Activated naive CD8-positive, alpha-beta T cell treated with anti-CD3 and anti-CD28 coated beads, Interleukin-2, amount 10 ng/mL, durations not matched to agents 7 days and 5 days (primary cell): Measurements from ENCODE around the gene HSF4. TPM values are rescaled to one million over a fixed set of nuclear protein-coding genes. Genes with fewer than 3 reads are reported as not detected.

Source experiments
- ATAC-seq: fragments of 150-1000 bp; cut with Tn5 transposase; one replicate; pipeline ENCODE4 v1.10.0; 2021; ENCODE audit warnings: low read depth, moderate library complexity
- POLR2A ChIA-PET: fragments of 350-600 bp; sonication (Branson Sonifier 250); formaldehyde crosslinking; loops from one replicate; lab custom pipeline; 2021; ENCODE audit warnings: antibody characterized with exemption; lab: Charles Lee
- DNase-seq: peaks from one replicate; pipeline ENCODE4 v3.0.0; 2021
- H3K27ac Mint-ChIP-seq: one replicate; pipeline ENCODE4 v1.8.0; 2022; ENCODE audit warnings: mild to moderate bottlenecking, mixed read lengths
- H3K27me3 Mint-ChIP-seq: one replicate; pipeline ENCODE4 v1.8.0; 2022; ENCODE audit warnings: mild to moderate bottlenecking, moderate library complexity, mixed read lengths
- H3K36me3 Mint-ChIP-seq: one replicate; pipeline ENCODE4 v1.8.0; 2021; ENCODE audit warnings: mild to moderate bottlenecking, mixed read lengths
- H3K4me1 Mint-ChIP-seq: one replicate; pipeline ENCODE4 v1.8.0; 2021; ENCODE audit warnings: mixed read lengths
- H3K4me3 Mint-ChIP-seq: one replicate; pipeline ENCODE4 v1.8.0; 2022; ENCODE audit warnings: mild to moderate bottlenecking, moderate library complexity, mixed read lengths
- H3K9me3 Mint-ChIP-seq: one replicate; pipeline ENCODE4 v1.8.0; 2021; ENCODE audit warnings: mixed read lengths
- total RNA-seq, 2 experiments: library from RNA; stranded (reverse); gene quantifications; one replicate each; pipeline ENCODE4 v1.2.3, GENCODE V29; 2021

Gene HSF4
- total RNA-seq, 2 experiments from 2014 or later, result 61.5 to 76.8 TPM

GRCh38 chr16:67154578-67155294, 9.8 kb upstream of the HSF4 start:
- H3K9me3 Mint-ChIP-seq, result no peaks in the 10 kb centered on the region
- H3K36me3 Mint-ChIP-seq, result peaks cover 17% of the 10 kb centered on the region
- peaks cover 57% of the 10 kb centered on the region for H3K4me1 Mint-ChIP-seq
- DNase-seq (no peak), ATAC-seq (no peak)
- peak overlapping the region; percentile 77 for H3K4me3 Mint-ChIP-seq
- no peak overlapping the region for H3K27ac Mint-ChIP-seq
- POLR2A ChIA-PET, result interaction anchor here (0.6 to 2.8 kb wide), 8 partner anchors 18 to 180 kb away, joined by 3 to 31 read pairs (median 4); partner anchors contain the start of gene CBFB
- H3K27me3 Mint-ChIP-seq, result peaks cover 3% of the 10 kb centered on the region

GRCh38 chr16:67155295-67156142, 9.0 kb upstream of the HSF4 start:
- Mint-ChIP-seq H3K36me3 (peaks cover 17% of the 10 kb centered on the region), H3K9me3 (no peaks in the 10 kb centered on the region), H3K27me3 (peaks cover 3% of the 10 kb centered on the region), H3K4me3 (peak overlapping the region; percentile 77), H3K27ac (no peak overlapping the region), H3K4me1 (peaks cover 57% of the 10 kb centered on the region)
- ATAC-seq (peak; percentile 38), DNase-seq (peak; percentile 93)
- POLR2A ChIA-PET, result interaction anchor here (0.6 to 2.8 kb wide), 8 partner anchors 19 to 181 kb away, joined by 3 to 31 read pairs (median 4); partner anchors contain the start of gene CBFB

DNA sequence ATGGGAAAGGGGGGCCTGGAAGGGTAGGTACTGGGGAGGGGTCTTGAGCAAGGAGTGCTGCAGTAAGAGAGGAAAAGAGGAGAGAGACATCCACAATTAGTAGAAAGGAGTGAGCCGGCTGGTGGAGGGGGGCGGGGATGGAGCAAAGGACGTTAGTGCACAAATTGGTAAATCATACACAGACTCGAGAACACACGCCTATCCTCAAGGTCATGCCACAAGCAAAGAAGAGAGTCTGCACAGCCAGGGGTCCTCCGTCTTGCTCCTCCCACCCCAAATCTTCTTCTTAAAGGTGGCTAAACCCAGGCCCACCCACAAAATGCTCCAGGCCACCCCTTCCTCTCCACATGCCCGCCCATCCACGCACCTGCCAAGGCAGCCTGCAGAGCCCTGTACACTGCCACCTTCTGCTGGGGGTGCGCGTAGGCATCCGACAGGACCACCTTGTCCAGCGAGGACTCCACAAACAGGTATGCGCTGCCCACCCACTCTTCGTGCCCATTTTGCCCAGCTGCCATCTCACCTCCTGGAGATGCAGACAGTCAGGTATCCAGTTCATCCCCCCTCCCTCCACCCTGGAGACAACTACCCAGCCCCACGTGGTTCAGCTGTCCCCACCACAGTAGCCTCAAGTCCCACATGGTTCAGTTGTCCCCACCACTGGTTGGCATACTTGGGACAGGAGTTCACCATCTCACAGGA, 8.3 kb upstream of the HSF4 start:
- DNase-seq, result peak; percentile 41
- peaks cover 20% of the 10 kb centered on the region for H3K36me3 Mint-ChIP-seq
- no peak for ATAC-seq
- H3K27ac Mint-ChIP-seq, result peak overlapping the region; percentile 63
- peaks cover 6% of the 10 kb centered on the region for H3K27me3 Mint-ChIP-seq
- no peaks in the 10 kb centered on the region for H3K9me3 Mint-ChIP-seq
- peaks cover 56% of the 10 kb centered on the region for H3K4me1 Mint-ChIP-seq
- no peak overlapping the region for H3K4me3 Mint-ChIP-seq
- POLR2A ChIA-PET, result interaction anchor here (1.9 to 2.1 kb wide), 2 partner anchors 127 to 142 kb away, joined by 11 read pairs; partner anchors contain the start of gene CBFB

DNA sequence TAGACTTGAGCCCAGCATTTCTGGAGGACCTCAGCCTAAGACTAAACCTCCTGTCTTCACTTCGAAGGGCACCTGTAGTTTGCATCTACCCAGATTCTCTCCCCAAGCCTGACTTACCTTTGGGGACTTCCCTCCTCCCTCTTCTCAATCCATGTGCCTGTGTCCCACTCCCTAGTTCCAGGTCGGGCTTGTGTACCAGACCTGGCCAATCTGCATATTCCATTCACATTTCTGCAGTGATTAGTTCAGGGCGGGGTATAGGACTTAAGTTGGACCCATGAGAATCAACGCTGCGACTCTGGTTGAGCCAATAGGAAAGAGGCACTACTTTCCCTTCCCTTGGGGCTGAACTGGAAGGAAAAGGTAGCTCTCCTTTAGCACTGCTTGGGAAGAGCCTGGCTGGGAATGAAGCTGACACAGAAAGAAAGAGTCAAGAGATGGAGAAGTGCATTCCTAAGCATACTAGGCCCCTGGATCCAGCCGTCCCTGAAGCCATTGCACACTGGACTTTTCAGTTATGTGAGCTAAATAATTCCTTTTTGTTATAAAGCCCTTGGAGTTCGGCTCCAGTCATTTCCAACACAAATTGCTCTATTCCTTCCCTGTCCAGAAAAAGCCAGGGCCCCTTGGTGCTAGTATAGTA, 7.3 kb upstream of the HSF4 start:
- Mint-ChIP-seq H3K4me3 (peak overlapping the region; percentile 25), H3K9me3 (no peaks in the 10 kb centered on the region), H3K27me3 (peaks cover 14% of the 10 kb centered on the region), H3K36me3 (peaks cover 23% of the 10 kb centered on the region), H3K27ac (peak overlapping the region; percentile 92), H3K4me1 (peaks cover 54% of the 10 kb centered on the region)
- ATAC-seq (no peak), DNase-seq (no peak)
- POLR2A ChIA-PET, result interaction anchor here (1.1 to 4.2 kb wide), 2 partner anchors 139 to 143 kb away, joined by 5 to 23 read pairs; no protein-coding TSS in a partner anchor

- H3K36me3 Mint-ChIP-seq, result peaks cover 20% of the 10 kb centered on the region
- DNase-seq (no peak), ATAC-seq (no peak)
- H3K9me3 Mint-ChIP-seq, result no peaks in the 10 kb centered on the region
- peaks cover 51% of the 10 kb centered on the region for H3K4me1 Mint-ChIP-seq
- H3K27ac Mint-ChIP-seq, result peak overlapping the region; percentile 92
- peak overlapping the region; percentile 93 for H3K4me3 Mint-ChIP-seq
- POLR2A ChIA-PET, result interaction anchor here (0.6 to 4.2 kb wide), 14 partner anchors 7 to 636 kb away, joined by 3 to 28 read pairs (median 4); partner anchors contain the start of genes B3GNT9, CBFB, NOL3 and PHAF1
- peaks cover 14% of the 10 kb centered on the region for H3K27me3 Mint-ChIP-seq
These were observed 6.5 kb upstream of the HSF4 start for GRCh38 chr16:67157892-67158635.

DNA sequence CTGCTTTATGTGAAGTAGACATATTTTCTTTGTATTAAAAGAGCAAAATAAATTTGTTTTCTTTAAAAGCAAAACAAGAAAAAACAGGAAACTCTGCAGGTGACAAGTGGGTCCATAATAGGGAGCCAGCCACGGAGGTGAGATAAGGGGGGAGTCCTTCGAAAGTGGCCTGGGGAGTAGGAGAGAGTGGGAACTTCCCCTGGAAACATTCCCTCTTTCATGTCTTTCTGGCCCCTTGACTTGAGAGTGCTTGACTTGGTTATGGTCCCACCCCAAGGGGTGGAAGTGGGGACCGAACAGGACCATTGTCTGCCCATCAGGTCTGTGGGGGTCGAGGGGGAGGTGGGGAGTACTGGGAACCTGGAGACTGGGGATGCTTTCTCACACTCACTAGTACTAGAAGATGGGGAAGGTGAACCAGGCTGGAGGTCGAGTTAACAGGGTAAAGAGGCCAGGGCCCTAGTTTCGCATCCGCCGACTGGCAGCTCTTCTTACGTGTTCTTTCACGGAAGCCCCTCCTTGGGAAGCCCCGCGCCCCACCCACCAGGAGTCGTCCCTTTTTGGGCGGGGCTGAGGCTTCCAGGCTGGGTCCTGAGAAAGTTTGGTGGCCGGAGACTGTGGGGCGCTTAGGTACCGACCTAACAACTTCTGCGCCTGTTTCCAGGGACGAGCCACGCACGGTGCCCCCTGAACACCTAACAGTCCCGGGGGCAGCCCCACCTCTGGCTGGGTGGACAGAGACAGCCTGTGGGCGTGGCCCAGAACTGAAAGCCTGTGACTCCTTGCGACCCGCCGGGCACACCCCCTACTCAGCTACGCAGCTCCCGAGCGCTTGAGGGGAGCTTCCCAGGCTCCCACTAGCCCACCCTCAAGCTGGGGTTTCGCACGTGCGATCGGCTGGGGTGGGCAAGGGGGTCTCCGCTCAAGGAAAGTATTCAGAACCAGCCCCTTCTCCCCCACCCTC, 5.6 kb upstream of the HSF4 start:
- Mint-ChIP-seq H3K4me3 (peak overlapping the region; percentile 93), H3K27me3 (peaks cover 18% of the 10 kb centered on the region), H3K27ac (peak overlapping the region; percentile 92), H3K9me3 (no peaks in the 10 kb centered on the region), H3K36me3 (peaks cover 17% of the 10 kb centered on the region), H3K4me1 (peaks cover 45% of the 10 kb centered on the region)
- DNase-seq (peak; percentile 84), ATAC-seq (peak; percentile 40)
- POLR2A ChIA-PET, result interaction anchor here (0.6 to 4.2 kb wide), 19 partner anchors 8 to 637 kb away, joined by 3 to 28 read pairs (median 5); partner anchors contain the start of genes B3GNT9, CBFB, FHOD1 and MATCAP1

DNA sequence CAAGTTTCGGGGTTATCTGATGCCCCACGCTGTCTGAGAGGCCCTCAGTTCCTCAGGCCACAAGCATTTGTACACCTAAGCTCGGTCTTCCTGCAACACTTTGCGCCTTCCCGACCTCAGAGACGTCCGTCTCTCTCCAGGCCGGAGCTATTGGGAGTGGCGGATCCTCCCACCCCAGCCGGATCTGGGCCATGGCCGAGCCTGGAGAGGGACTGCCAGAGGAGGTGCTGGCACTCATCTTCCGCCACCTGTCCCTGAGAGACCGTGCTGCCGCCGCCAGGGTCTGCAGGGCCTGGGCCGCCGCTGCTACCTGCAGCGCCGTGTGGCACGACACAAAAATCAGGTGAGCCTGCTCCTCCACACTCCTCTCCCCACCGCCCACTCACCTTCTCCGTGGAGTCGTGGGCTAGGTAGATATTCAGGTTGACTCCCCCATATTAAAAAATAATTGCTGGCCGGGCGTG, 2.9 kb upstream of the HSF4 start:
- Mint-ChIP-seq H3K4me3 (peak overlapping the region; percentile 42), H3K27ac (no peak overlapping the region), H3K27me3 (peaks cover 36% of the 10 kb centered on the region), H3K4me1 (peaks cover 40% of the 10 kb centered on the region), H3K9me3 (no peaks in the 10 kb centered on the region), H3K36me3 (peaks cover 13% of the 10 kb centered on the region)
- ATAC-seq, result no peak
- DNase-seq, result peak; percentile 31
- POLR2A ChIA-PET, result interaction anchor here (2.3 to 3.6 kb wide), 4 partner anchors 9 to 22 kb away, joined by 13 to 15 read pairs (median 14); partner anchors contain the start of genes B3GNT9, MATCAP1 and NOL3

DNA sequence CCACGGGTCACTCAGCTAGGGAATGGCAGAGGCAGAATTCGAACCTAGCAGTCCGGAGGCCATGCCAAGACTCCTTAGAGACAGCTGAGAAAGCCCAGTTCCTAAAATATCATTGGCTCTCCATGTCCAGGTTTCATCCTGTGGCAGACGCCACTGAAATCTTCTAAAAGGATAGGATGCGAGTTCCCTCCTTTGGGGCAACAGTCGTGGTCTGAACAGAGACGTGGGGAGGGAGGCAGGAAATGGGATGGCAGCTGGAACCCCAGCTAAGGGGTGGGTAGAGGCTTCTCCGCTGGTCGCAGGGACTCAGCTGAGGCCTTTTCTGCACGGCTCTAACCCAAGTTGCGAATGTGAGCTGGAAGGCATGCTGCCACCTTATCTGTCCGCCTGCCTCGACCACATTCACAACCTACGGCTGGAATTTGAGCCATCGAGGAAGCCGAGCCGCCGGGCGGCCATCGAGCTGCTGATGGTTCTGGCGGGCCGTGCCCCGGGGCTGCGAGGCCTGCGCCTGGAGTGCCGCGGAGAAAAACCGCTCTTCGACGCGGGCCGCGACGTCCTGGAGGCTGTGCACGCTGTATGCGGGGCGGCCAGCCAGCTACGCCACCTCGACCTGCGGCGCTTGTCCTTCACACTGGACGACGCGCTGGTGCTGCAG, 1.9 kb upstream of the HSF4 start:
- peak; percentile 28 for DNase-seq
- POLR2A ChIA-PET, result interaction anchor here (1.1 to 2.3 kb wide), 5 partner anchors 11 to 187 kb away, joined by 3 to 15 read pairs (median 4); partner anchors contain the start of genes B3GNT9 and FHOD1
- Mint-ChIP-seq H3K9me3 (no peaks in the 10 kb centered on the region), H3K36me3 (peaks cover 11% of the 10 kb centered on the region), H3K4me3 (peak overlapping the region; percentile 44), H3K4me1 (peaks cover 32% of the 10 kb centered on the region), H3K27ac (no peak overlapping the region), H3K27me3 (peaks cover 46% of the 10 kb centered on the region)
- no peak for ATAC-seq

DNA sequence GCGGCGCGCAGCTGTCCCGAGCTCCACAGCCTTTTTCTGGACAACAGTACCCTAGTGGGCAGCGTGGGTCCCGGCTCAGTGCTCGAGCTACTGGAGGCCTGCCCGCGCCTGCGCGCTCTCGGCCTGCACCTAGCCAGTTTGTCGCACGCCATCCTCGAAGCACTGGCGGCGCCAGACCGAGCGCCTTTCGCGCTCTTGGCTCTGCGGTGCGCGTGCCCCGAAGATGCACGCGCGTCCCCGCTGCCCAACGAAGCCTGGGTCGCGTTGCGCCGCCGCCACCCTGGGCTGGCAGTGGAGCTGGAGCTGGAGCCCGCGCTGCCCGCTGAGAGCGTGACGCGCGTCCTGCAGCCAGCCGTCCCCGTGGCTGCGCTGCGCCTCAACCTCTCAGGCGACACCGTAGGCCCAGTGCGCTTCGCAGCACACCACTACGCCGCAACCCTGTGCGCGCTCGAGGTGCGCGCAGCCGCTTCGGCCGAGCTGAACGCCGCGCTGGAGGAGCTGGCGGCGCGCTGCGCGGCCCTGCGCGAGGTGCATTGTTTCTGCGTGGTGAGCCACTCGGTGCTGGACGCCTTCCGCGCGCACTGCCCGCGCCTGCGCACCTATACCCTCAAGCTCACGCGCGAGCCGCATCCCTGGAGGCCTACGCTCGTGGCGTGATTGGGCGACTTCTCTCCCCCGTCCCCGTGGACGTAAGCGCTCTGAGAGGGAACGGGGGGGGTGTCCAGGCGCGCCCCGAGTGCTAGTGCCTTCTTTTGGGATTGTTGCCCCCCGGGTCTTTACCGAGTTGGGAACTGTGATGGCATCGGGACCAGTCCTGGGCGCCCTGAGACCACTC, 1.2 kb upstream of the HSF4 start:
- Mint-ChIP-seq H3K27ac (peak overlapping the region; percentile 48), H3K36me3 (peaks cover 7% of the 10 kb centered on the region), H3K4me1 (peaks cover 25% of the 10 kb centered on the region), H3K4me3 (peak overlapping the region; percentile 55), H3K27me3 (peaks cover 51% of the 10 kb centered on the region), H3K9me3 (no peaks in the 10 kb centered on the region)
- POLR2A ChIA-PET, result interaction anchor here (0.6 to 2.3 kb wide), 6 partner anchors 10 to 188 kb away, joined by 3 to 15 read pairs (median 4); partner anchors contain the start of genes B3GNT9 and FHOD1
- ATAC-seq (peak; percentile 4), DNase-seq (peak; percentile 72)
